Fibroblast of mammary gland (primary cell): Measurements from ENCODE around the gene PAFAH2.
A peak's percentile ranks its signal among the peaks of the same experiment; 100 is the strongest.

Experiments
- DNase-seq: peaks from one replicate; pipeline ENCODE4 v3.0.0-alpha.2; 2010; ENCODE audit warnings: low read depth
- H3K4me3 ChIP-seq: 2 replicates; pipeline ENCODE4 v1.5.1; 2011; ENCODE audit warnings: low read depth, mild to moderate bottlenecking, low read length, moderate library complexity; ENCODE audit not compliant: control insufficient read depth
- CTCF ChIP-seq: conservative IDR thresholded peaks from 2 replicates; pipeline ENCODE4 v1.5.1; 2011; ENCODE audit warnings: low read depth, low read length, inconsistent platforms; ENCODE audit not compliant: control insufficient read depth, insufficient read depth

The PAFAH2 gene

GRCh38 chr1:26015358-26015757 is 17.5 kb upstream of the PAFAH2 start:
- H3K4me3 ChIP-seq = no peak overlapping the region
- no peak for TF ChIP-seq CTCF
- peak; percentile 82 for DNase-seq

GRCh38 chr1:26014179-26014578 is 16.3 kb upstream of the PAFAH2 start:
- no peak for TF ChIP-seq CTCF
- H3K4me3 ChIP-seq = no peak overlapping the region
- DNase-seq = no peak

- TF ChIP-seq CTCF = no peak
- DNase-seq = no peak
- H3K4me3 ChIP-seq = no peak overlapping the region
Measured at GRCh38 chr1:26012864-26013263, 15.0 kb upstream of the PAFAH2 start.

- DNase-seq = no peak
- no peak for TF ChIP-seq CTCF
- H3K4me3 ChIP-seq = no peak overlapping the region
Measured at GRCh38 chr1:26010825-26011224, 13.0 kb upstream of the PAFAH2 start.

- no peak for TF ChIP-seq CTCF
- DNase-seq = no peak
- no peak overlapping the region for H3K4me3 ChIP-seq
Measured at GRCh38 chr1:26009796-26010447, 12.1 kb upstream of the PAFAH2 start.

- TF ChIP-seq CTCF = no peak
- no peak for DNase-seq
- H3K4me3 ChIP-seq = no peak overlapping the region
Measured at GRCh38 chr1:26006710-26007109, 8.8 kb upstream of the PAFAH2 start.
